ENCODE results near the gene PPOX.
A peak's percentile ranks its signal among the peaks of the same experiment; 100 is the strongest.

Gene PPOX

GRCh38 chr1:161189036-161189435 lies 22.8 kb downstream of the PPOX start:
- Histone ChIP-seq H3K4me3 (ENCODE audit: control insufficient read depth in 1 of 7, extremely low read depth in 1 of 7, insufficient read depth in 4 of 7, low read depth in 2 of 7, low read length in 6 of 7) (no peak overlapping the region), H3K36me3 (ENCODE audit: control insufficient read depth in 4 of 4, insufficient read depth in 4 of 4, low read length in 3 of 4) (no peaks in the 10 kb centered on the region), H3K9me3 (ENCODE audit: control extremely low read depth in 1 of 5, control insufficient read depth in 4 of 5, insufficient read depth in 2 of 5, low read depth in 1 of 5, low read length in 4 of 5) (no peaks in the 10 kb centered on the region), H3K27me3 (replicated peaks in 2 of 5; ENCODE audit: control insufficient read depth in 4 of 5, insufficient read depth in 5 of 5, low read length in 4 of 5) (no peaks in the 10 kb centered on the region), H3K4me1 (ENCODE audit: control extremely low read depth in 1 of 4, control insufficient read depth in 4 of 4, insufficient read depth in 4 of 4, low read length in 3 of 4) (peaks cover 16 to 47% (median 40%) of the 10 kb centered on the region in 4 experiments), H3K27ac (ENCODE audit: insufficient read depth in 1 of 2, low read depth in 1 of 2, low read length in 2 of 2, poor library complexity in 1 of 2, severe bottlenecking in 2 of 2) (no peak overlapping the region)
- DNase-seq: no peak
- WGBS (ENCODE audit: insufficient coverage): 100% methylated on average over 2 of the region's 5 CpGs
- ChIA-PET CTCF (interaction anchor here (0.6 to 2.6 kb wide), 4 partner anchors 9 to 193 kb away, joined by 3 to 7 read pairs (median 3); partner anchors contain the start of gene ADAMTS4), POLR2A (no interaction called here)

DNA sequence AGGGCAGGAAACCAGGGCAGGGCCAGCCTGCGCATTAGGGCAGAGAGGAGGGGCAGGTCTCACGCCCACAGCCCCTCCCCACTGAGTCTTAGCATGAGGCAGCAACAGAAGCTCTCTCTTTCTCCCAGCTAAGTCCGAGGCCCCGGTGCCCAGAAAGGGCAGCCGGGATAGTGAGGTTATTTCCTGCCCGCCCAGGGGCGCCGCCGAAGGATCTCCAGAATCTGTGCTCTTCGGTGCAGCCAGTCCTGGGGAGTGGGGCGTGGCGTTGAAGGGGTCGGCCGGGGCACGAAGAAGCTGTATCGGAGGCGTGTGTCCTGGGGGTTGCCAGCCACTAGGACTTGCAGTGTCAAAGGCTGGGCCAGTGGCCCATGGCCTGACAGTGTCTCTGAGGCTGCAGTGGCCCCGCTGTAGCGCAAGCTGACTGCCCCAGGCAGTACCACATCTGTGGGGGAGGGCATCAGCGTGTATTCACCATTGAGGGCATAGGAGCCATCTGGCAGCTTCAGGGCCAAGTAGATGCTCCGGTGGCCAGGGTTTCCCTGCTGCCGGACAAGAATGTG lies 24.8 kb downstream of the PPOX start:
- Histone ChIP-seq H3K27me3 (replicated peaks in 2 of 5; ENCODE audit: control insufficient read depth in 4 of 5, insufficient read depth in 5 of 5, low read length in 4 of 5) (no peaks in the 10 kb centered on the region), H3K4me1 (ENCODE audit: control extremely low read depth in 1 of 4, control insufficient read depth in 4 of 4, insufficient read depth in 4 of 4, low read length in 3 of 4) (peaks cover 6 to 29% (median 22%) of the 10 kb centered on the region in 4 experiments), H3K9me3 (ENCODE audit: control extremely low read depth in 1 of 5, control insufficient read depth in 4 of 5, insufficient read depth in 2 of 5, low read depth in 1 of 5, low read length in 4 of 5) (no peaks in the 10 kb centered on the region), H3K27ac (ENCODE audit: insufficient read depth in 1 of 2, low read depth in 1 of 2, low read length in 2 of 2, poor library complexity in 1 of 2, severe bottlenecking in 2 of 2) (no peak overlapping the region), H3K36me3 (ENCODE audit: control insufficient read depth in 4 of 4, insufficient read depth in 4 of 4, low read length in 3 of 4) (no peaks in the 10 kb centered on the region), H3K4me3 (ENCODE audit: control insufficient read depth in 1 of 7, extremely low read depth in 1 of 7, insufficient read depth in 4 of 7, low read depth in 2 of 7, low read length in 6 of 7) (no peak overlapping the region)
- POLR2A ChIA-PET: no interaction called here
- 85% methylated on average over 21 of the region's 22 CpGs for WGBS (ENCODE audit: insufficient coverage)
- CTCF ChIA-PET: interaction anchor here (0.7 to 4.3 kb wide), 21 partner anchors 9 to 191 kb away, joined by 3 to 41 read pairs (median 6); partner anchors contain the start of genes B4GALT3, NDUFS2, PCP4L1 and PPOX
- DNase-seq: no peak

DNA sequence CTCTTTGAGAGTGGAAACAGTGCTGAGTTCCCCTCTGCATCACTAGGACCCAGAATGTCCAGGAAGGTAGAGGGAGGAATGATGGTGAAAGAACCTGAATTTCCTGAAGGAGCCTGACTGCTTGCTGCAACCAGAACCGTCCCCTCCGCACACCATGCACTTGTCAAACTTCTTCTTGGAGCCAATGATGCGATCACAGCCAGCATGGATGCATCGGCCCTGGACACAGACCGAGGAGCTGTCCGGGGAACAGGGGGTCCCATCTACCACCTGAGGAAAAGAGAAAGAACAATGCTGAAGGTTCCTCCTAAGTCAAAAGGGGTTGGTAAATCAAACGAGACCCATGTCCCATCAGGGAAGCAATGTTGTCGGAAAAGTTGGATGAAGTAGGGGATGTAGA lies 25.7 kb downstream of the PPOX start:
- Histone ChIP-seq H3K27me3 (replicated peaks in 2 of 5; ENCODE audit: control insufficient read depth in 4 of 5, insufficient read depth in 5 of 5, low read length in 4 of 5) (no peaks in the 10 kb centered on the region), H3K4me1 (ENCODE audit: control extremely low read depth in 1 of 4, control insufficient read depth in 4 of 4, insufficient read depth in 4 of 4, low read length in 3 of 4) (peaks cover 5 to 22% (median 16%) of the 10 kb centered on the region in 4 experiments), H3K36me3 (ENCODE audit: control insufficient read depth in 4 of 4, insufficient read depth in 4 of 4, low read length in 3 of 4) (no peaks in the 10 kb centered on the region), H3K27ac (ENCODE audit: insufficient read depth in 1 of 2, low read depth in 1 of 2, low read length in 2 of 2, poor library complexity in 1 of 2, severe bottlenecking in 2 of 2) (no peak overlapping the region), H3K4me3 (ENCODE audit: control insufficient read depth in 1 of 7, extremely low read depth in 1 of 7, insufficient read depth in 4 of 7, low read depth in 2 of 7, low read length in 6 of 7) (no peak overlapping the region), H3K9me3 (ENCODE audit: control extremely low read depth in 1 of 5, control insufficient read depth in 4 of 5, insufficient read depth in 2 of 5, low read depth in 1 of 5, low read length in 4 of 5) (no peaks in the 10 kb centered on the region)
- DNase-seq: no peak
- ChIA-PET POLR2A (no interaction called here), CTCF (interaction anchor here (0.7 to 4.3 kb wide), 25 partner anchors 10 to 190 kb away, joined by 3 to 41 read pairs (median 6); partner anchors contain the start of genes B4GALT3, CFAP126, NDUFS2 and PCP4L1)
- 87% methylated on average over 6 of the region's 8 CpGs for WGBS (ENCODE audit: insufficient coverage)

- H3K4me3 ChIP-seq (ENCODE audit: control insufficient read depth in 1 of 7, extremely low read depth in 1 of 7, insufficient read depth in 4 of 7, low read depth in 2 of 7, low read length in 6 of 7): no peak overlapping the region
- H3K9me3 ChIP-seq (ENCODE audit: control extremely low read depth in 1 of 5, control insufficient read depth in 4 of 5, insufficient read depth in 2 of 5, low read depth in 1 of 5, low read length in 4 of 5): no peaks in the 10 kb centered on the region
- H3K36me3 ChIP-seq (ENCODE audit: control insufficient read depth in 4 of 4, insufficient read depth in 4 of 4, low read length in 3 of 4): no peaks in the 10 kb centered on the region
- H3K27ac ChIP-seq (ENCODE audit: insufficient read depth in 1 of 2, low read depth in 1 of 2, low read length in 2 of 2, poor library complexity in 1 of 2, severe bottlenecking in 2 of 2): no peak overlapping the region
- H3K4me1 ChIP-seq (ENCODE audit: control extremely low read depth in 1 of 4, control insufficient read depth in 4 of 4, insufficient read depth in 4 of 4, low read length in 3 of 4): peaks cover 3 to 15% (median 10%) of the 10 kb centered on the region in 4 experiments
- peak; percentile 63 to 82 (median 79) for DNase-seq
- no peaks in the 10 kb centered on the region for H3K27me3 ChIP-seq (replicated peaks in 2 of 5; ENCODE audit: control insufficient read depth in 4 of 5, insufficient read depth in 5 of 5, low read length in 4 of 5)
- CTCF ChIA-PET: interaction anchor here (0.7 to 4.3 kb wide), 20 partner anchors 11 to 189 kb away, joined by 3 to 41 read pairs (median 7); partner anchors contain the start of genes B4GALT3, CFAP126, NDUFS2 and PCP4L1
- POLR2A ChIA-PET: no interaction called here
- WGBS (ENCODE audit: insufficient coverage): 68% methylated on average over 10 of the region's 15 CpGs
Observed at GRCh38 chr1:161192476-161193465, 26.5 kb downstream of the PPOX start.

GRCh38 chr1:161193561-161194235 lies 27.5 kb downstream of the PPOX start:
- POLR2A ChIA-PET: no interaction called here

DNA sequence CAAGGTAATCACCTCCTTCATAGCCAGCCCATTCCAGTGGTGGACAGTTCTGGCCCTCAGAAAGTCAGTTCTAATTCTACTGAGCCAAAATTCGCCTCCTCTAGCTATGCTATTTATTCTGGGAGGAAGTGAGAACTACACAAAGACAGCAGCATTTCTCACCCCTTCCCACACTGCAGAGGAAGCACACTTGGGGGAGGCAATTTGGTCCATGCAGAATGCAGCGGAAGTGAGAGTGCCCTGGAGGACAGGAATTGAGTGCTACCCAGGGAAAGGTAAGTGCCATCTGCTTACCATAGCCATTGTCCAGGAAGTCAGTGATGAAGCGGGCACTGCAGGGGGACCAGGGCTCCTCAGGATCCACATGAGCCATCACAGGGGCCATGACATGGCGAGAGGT lies 28.9 kb downstream of the PPOX start:
- no peak for DNase-seq
- ChIA-PET POLR2A (no interaction called here), CTCF (interaction anchor here (1.1 to 4.1 kb wide), 6 partner anchors 15 to 179 kb away, joined by 3 to 38 read pairs (median 4); no protein-coding TSS in a partner anchor)
- Histone ChIP-seq H3K36me3 (ENCODE audit: control insufficient read depth in 4 of 4, insufficient read depth in 4 of 4, low read length in 3 of 4) (no peaks in the 10 kb centered on the region), H3K27ac (ENCODE audit: insufficient read depth in 1 of 2, low read depth in 1 of 2, low read length in 2 of 2, poor library complexity in 1 of 2, severe bottlenecking in 2 of 2) (no peak overlapping the region), H3K4me1 (ENCODE audit: control extremely low read depth in 1 of 4, control insufficient read depth in 4 of 4, insufficient read depth in 4 of 4, low read length in 3 of 4) (peaks cover 3 to 31% (median 23%) of the 10 kb centered on the region in 4 experiments), H3K4me3 (ENCODE audit: control insufficient read depth in 1 of 7, extremely low read depth in 1 of 7, insufficient read depth in 4 of 7, low read depth in 2 of 7, low read length in 6 of 7) (no peak overlapping the region), H3K9me3 (ENCODE audit: control extremely low read depth in 1 of 5, control insufficient read depth in 4 of 5, insufficient read depth in 2 of 5, low read depth in 1 of 5, low read length in 4 of 5) (no peaks in the 10 kb centered on the region), H3K27me3 (replicated peaks in 2 of 5; ENCODE audit: control insufficient read depth in 4 of 5, insufficient read depth in 5 of 5, low read length in 4 of 5) (no peaks in the 10 kb centered on the region)
- 93% methylated on average over 2 of the region's 4 CpGs for WGBS (ENCODE audit: insufficient coverage)

More at GRCh38 chr1:161193561-161194235, 27.5 kb downstream of the PPOX start:
- WGBS (ENCODE audit: insufficient coverage): 97% methylated on average over 20 of the region's 21 CpGs
- H3K4me3 ChIP-seq (ENCODE audit: control insufficient read depth in 1 of 7, extremely low read depth in 1 of 7, insufficient read depth in 4 of 7, low read depth in 2 of 7, low read length in 6 of 7): no peak overlapping the region
- H3K4me1 ChIP-seq (ENCODE audit: control extremely low read depth in 1 of 4, control insufficient read depth in 4 of 4, insufficient read depth in 4 of 4, low read length in 3 of 4): peaks cover 3 to 19% (median 13%) of the 10 kb centered on the region in 4 experiments
- no peak overlapping the region for H3K27ac ChIP-seq (ENCODE audit: insufficient read depth in 1 of 2, low read depth in 1 of 2, low read length in 2 of 2, poor library complexity in 1 of 2, severe bottlenecking in 2 of 2)
- H3K9me3 ChIP-seq (ENCODE audit: control extremely low read depth in 1 of 5, control insufficient read depth in 4 of 5, insufficient read depth in 2 of 5, low read depth in 1 of 5, low read length in 4 of 5): no peaks in the 10 kb centered on the region
- H3K36me3 ChIP-seq (ENCODE audit: control insufficient read depth in 4 of 4, insufficient read depth in 4 of 4, low read length in 3 of 4): no peaks in the 10 kb centered on the region
- H3K27me3 ChIP-seq (replicated peaks in 2 of 5; ENCODE audit: control insufficient read depth in 4 of 5, insufficient read depth in 5 of 5, low read length in 4 of 5): no peaks in the 10 kb centered on the region
- DNase-seq: no peak
- CTCF ChIA-PET: interaction anchor here (1.1 to 4.3 kb wide), 13 partner anchors 10 to 181 kb away, joined by 3 to 41 read pairs (median 7); partner anchors contain the start of genes CFAP126, NDUFS2, PPOX and TOMM40L

Measured in common myeloid progenitor, CD34-positive (primary cell).